ENCODE results near the gene GPER1.
"Not testable (repeated sequence)": the region's sequence is repeated elsewhere in the genome, so short reads cannot be mapped to it uniquely, and the experiment has no call there.

GPER1 gene

DNA sequence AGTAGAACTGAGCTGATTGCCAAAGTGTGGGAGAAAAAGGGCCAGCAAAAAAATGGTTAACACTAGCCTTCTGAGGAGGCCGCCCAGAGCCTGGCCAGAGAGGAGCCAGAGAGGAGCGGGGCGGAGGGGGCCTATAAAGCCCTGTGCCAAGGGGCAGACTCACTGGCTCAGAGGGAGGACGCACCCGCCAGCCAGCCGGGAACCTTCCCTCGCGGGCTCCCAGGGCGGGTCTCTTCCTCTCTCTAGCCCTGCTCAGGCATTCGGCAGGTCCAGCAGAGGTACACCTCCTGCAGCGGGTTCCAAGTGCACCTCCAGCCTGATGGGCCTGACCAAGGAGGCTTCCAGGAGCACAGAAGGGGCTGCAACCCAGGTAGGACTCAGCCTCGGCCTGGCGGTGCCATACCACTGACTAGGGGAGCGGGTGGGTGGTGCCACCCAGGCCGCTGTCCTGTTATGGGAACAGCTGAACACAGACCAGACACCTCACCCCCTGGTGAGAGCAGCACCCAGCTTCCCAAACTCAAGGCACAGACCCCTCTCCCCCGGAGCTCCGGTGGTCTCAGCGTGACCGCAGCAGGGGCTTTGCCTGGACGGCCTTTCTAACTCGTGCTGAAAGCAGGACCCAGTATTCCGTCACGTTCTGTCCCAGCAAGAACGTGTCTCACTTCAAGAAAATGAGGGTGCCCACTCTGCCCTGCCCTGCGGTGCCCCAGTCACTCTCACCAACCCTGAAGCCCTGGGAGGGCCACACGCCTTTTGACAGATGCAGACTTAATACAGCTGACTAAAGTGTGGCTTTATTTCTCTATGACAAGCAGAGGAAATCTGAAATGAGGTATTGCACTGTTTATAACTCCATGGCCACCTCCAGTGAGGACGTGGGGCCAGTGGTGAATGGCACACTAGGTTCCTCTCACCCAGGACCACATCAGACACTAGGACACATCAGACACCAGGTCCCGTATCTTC lies at the start of gene GPER1:
GPER1 (plus strand) TSS at position 162 of the 969 bp plus-strand sequence. CDS start 3,616 bp downstream, outside the sequence.
- Histone ChIP-seq H3K27me3 (ENCODE audit: control insufficient read depth in 2 of 2, insufficient read depth in 2 of 2, low read length in 2 of 2) (no peaks in the 10 kb centered on the region), H3K4me1 (ENCODE audit: control insufficient read depth in 2 of 2, insufficient read depth in 2 of 2, low read length in 2 of 2) (peaks cover 24 to 26% of the 10 kb centered on the region in 2 donors), H3K36me3 (ENCODE audit: control insufficient read depth in 2 of 2, insufficient read depth in 2 of 2, low read length in 2 of 2) (peaks cover 5 to 10% of the 10 kb centered on the region in 2 donors), H3K27ac (ENCODE audit: low read depth in 2 of 2, low read length in 2 of 2) (peak within 1 kb of the TSS in 1 of 2 donors; percentile 41), H3K9ac (ENCODE audit: low read depth in 1 of 2, low read length in 2 of 2) (peak within 1 kb of the TSS; percentile 0 to 62), H3K4me3 (ENCODE audit: low read length in 2 of 2) (peak within 1 kb of the TSS; percentile 56 to 75), H3K9me3 (ENCODE audit: control insufficient read depth in 2 of 2, low read length in 2 of 2) (no peaks in the 10 kb centered on the region)

DNA sequence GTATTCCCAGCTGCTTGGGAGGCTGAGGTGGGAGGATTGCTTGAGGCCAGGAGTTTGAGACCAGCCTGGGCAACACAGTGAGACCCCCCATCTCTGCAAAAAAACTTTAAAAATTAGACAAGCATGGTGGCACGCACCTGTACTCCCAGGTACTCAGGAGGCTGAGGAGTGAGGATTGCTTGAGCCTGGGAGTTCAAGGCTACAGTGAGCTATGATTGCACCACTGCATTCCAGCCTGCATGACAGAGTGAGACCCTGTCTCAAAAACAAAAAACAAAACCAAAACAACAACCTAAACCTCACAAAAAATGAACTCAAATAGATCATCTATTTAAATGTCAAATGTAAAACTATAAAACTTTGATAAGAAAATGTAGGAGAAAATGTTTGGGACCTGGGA lies 47.7 kb upstream of the GPER1 start:
- H3K36me3 ChIP-seq (ENCODE audit: control insufficient read depth in 2 of 2, insufficient read depth in 2 of 2, low read length in 2 of 2); H3K27me3 ChIP-seq (ENCODE audit: control insufficient read depth in 2 of 2, insufficient read depth in 2 of 2, low read length in 2 of 2); H3K9me3 ChIP-seq (ENCODE audit: control insufficient read depth in 2 of 2, low read length in 2 of 2); H3K4me3 ChIP-seq (ENCODE audit: low read length in 2 of 2); H3K27ac ChIP-seq (ENCODE audit: low read depth in 2 of 2, low read length in 2 of 2); H3K9ac ChIP-seq (ENCODE audit: low read depth in 1 of 2, low read length in 2 of 2): not testable (repeated sequence)
- peaks cover 18% of the 10 kb centered on the region in 2 donors for H3K4me1 ChIP-seq (ENCODE audit: control insufficient read depth in 2 of 2, insufficient read depth in 2 of 2, low read length in 2 of 2)

GRCh38 chr7:1040790-1041189 lies 47.1 kb upstream of the GPER1 start:
- H3K36me3 ChIP-seq (ENCODE audit: control insufficient read depth in 2 of 2, insufficient read depth in 2 of 2, low read length in 2 of 2): no peaks in the 10 kb centered on the region
- peaks cover 23 to 24% of the 10 kb centered on the region in 2 donors for H3K4me1 ChIP-seq (ENCODE audit: control insufficient read depth in 2 of 2, insufficient read depth in 2 of 2, low read length in 2 of 2)
- no peak overlapping the region for H3K9ac ChIP-seq (ENCODE audit: low read depth in 1 of 2, low read length in 2 of 2)
- H3K27ac ChIP-seq (ENCODE audit: low read depth in 2 of 2, low read length in 2 of 2): peak overlapping the region in 1 of 2 donors; percentile 23
- H3K27me3 ChIP-seq (ENCODE audit: control insufficient read depth in 2 of 2, insufficient read depth in 2 of 2, low read length in 2 of 2): no peaks in the 10 kb centered on the region
- H3K4me3 ChIP-seq (ENCODE audit: low read length in 2 of 2): no peak overlapping the region
- H3K9me3 ChIP-seq (ENCODE audit: control insufficient read depth in 2 of 2, low read length in 2 of 2): no peaks in the 10 kb centered on the region

- H3K4me3 ChIP-seq (ENCODE audit: low read length in 2 of 2): no peak overlapping the region
- no peaks in the 10 kb centered on the region for H3K9me3 ChIP-seq (ENCODE audit: control insufficient read depth in 2 of 2, low read length in 2 of 2)
- H3K27me3 ChIP-seq (ENCODE audit: control insufficient read depth in 2 of 2, insufficient read depth in 2 of 2, low read length in 2 of 2): no peaks in the 10 kb centered on the region
- peaks cover 34% of the 10 kb centered on the region in 2 donors for H3K4me1 ChIP-seq (ENCODE audit: control insufficient read depth in 2 of 2, insufficient read depth in 2 of 2, low read length in 2 of 2)
- no peak overlapping the region for H3K27ac ChIP-seq (ENCODE audit: low read depth in 2 of 2, low read length in 2 of 2)
- no peaks in the 10 kb centered on the region for H3K36me3 ChIP-seq (ENCODE audit: control insufficient read depth in 2 of 2, insufficient read depth in 2 of 2, low read length in 2 of 2)
- no peak overlapping the region for H3K9ac ChIP-seq (ENCODE audit: low read depth in 1 of 2, low read length in 2 of 2)
These were observed 46.1 kb upstream of the GPER1 start for GRCh38 chr7:1041551-1042491.

GRCh38 chr7:1042492-1042833 lies 45.5 kb upstream of the GPER1 start:
- Histone ChIP-seq H3K9ac (ENCODE audit: low read depth in 1 of 2, low read length in 2 of 2) (no peak overlapping the region), H3K27ac (ENCODE audit: low read depth in 2 of 2, low read length in 2 of 2) (no peak overlapping the region), H3K4me3 (ENCODE audit: low read length in 2 of 2) (no peak overlapping the region), H3K9me3 (ENCODE audit: control insufficient read depth in 2 of 2, low read length in 2 of 2) (no peaks in the 10 kb centered on the region), H3K27me3 (ENCODE audit: control insufficient read depth in 2 of 2, insufficient read depth in 2 of 2, low read length in 2 of 2) (no peaks in the 10 kb centered on the region), H3K4me1 (ENCODE audit: control insufficient read depth in 2 of 2, insufficient read depth in 2 of 2, low read length in 2 of 2) (peaks cover 40 to 41% of the 10 kb centered on the region in 2 donors), H3K36me3 (ENCODE audit: control insufficient read depth in 2 of 2, insufficient read depth in 2 of 2, low read length in 2 of 2) (no peaks in the 10 kb centered on the region)

- peaks cover 42% of the 10 kb centered on the region in 2 donors for H3K4me1 ChIP-seq (ENCODE audit: control insufficient read depth in 2 of 2, insufficient read depth in 2 of 2, low read length in 2 of 2)
- H3K36me3 ChIP-seq (ENCODE audit: control insufficient read depth in 2 of 2, insufficient read depth in 2 of 2, low read length in 2 of 2): no peaks in the 10 kb centered on the region
- H3K9me3 ChIP-seq (ENCODE audit: control insufficient read depth in 2 of 2, low read length in 2 of 2): no peaks in the 10 kb centered on the region
- H3K27ac ChIP-seq (ENCODE audit: low read depth in 2 of 2, low read length in 2 of 2): peak overlapping the region; percentile 89 to 93
- no peaks in the 10 kb centered on the region for H3K27me3 ChIP-seq (ENCODE audit: control insufficient read depth in 2 of 2, insufficient read depth in 2 of 2, low read length in 2 of 2)
- peak overlapping the region; percentile 73 to 80 for H3K9ac ChIP-seq (ENCODE audit: low read depth in 1 of 2, low read length in 2 of 2)
- H3K4me3 ChIP-seq (ENCODE audit: low read length in 2 of 2): peak overlapping the region; percentile 73 to 74
These were observed 44.2 kb upstream of the GPER1 start for GRCh38 chr7:1043552-1044188.

DNA sequence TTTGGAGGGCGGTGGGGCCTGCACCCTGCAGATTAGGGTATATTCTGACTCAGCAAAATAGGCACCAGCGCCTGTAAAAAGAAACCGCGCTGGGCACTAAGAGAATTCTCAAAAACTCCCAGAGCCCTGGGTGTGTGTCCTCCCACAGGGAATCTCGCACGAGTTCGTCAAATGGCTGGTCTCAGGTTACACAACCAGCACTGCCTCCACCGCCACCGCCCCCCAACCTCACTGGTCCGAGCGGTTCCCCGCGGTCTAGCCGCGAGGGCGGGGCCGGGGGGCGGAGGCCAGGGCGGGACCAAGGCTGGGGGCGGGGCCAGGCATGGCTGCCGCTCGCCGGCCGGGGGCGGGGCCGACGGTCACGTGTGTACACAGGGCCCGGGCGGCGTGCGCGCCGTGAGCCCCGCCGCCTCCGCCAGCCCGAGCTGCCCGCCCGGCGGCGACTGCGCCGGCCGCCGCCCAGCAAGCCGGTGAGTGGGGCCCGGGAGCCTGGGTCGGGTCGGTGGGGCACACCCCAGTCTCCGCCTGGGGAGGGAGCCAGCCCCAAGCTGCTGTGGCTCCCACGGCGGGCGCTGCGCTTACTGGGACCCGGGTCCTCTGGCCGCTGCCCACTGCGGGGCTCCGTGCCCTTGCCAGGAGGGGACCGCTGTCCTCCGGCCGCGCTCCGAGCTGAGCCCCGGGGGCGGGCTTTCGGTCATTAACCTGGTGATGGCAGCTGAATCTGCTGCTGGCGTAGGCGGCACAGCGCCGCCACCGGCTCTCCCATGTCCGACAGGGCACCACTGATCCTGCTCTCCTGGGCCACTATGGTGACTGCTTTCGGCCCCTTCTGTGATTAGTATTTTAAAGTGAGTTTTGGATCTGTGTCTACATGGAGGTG lies 43.5 kb upstream of the GPER1 start, which contains the start of gene GPR146:
GPR146 (plus strand) TSS at position 358 of the 880 bp plus-strand sequence. CDS start 12,970 bp downstream, outside the sequence.
- Histone ChIP-seq H3K4me3 (ENCODE audit: low read length in 2 of 2) (peak within 1 kb of the TSS; percentile 73 to 74), H3K9me3 (ENCODE audit: control insufficient read depth in 2 of 2, low read length in 2 of 2) (no peaks in the 10 kb centered on the region), H3K27ac (ENCODE audit: low read depth in 2 of 2, low read length in 2 of 2) (peak within 1 kb of the TSS; percentile 89 to 93), H3K4me1 (ENCODE audit: control insufficient read depth in 2 of 2, insufficient read depth in 2 of 2, low read length in 2 of 2) (peaks cover 42% of the 10 kb centered on the region in 2 donors), H3K27me3 (ENCODE audit: control insufficient read depth in 2 of 2, insufficient read depth in 2 of 2, low read length in 2 of 2) (no peaks in the 10 kb centered on the region), H3K9ac (ENCODE audit: low read depth in 1 of 2, low read length in 2 of 2) (peak within 1 kb of the TSS; percentile 80 to 84), H3K36me3 (ENCODE audit: control insufficient read depth in 2 of 2, insufficient read depth in 2 of 2, low read length in 2 of 2) (no peaks in the 10 kb centered on the region)

- peak overlapping the region; percentile 63 to 84 for H3K9ac ChIP-seq (ENCODE audit: low read depth in 1 of 2, low read length in 2 of 2)
- H3K9me3 ChIP-seq (ENCODE audit: control insufficient read depth in 2 of 2, low read length in 2 of 2): no peaks in the 10 kb centered on the region
- H3K27ac ChIP-seq (ENCODE audit: low read depth in 2 of 2, low read length in 2 of 2): peak overlapping the region in 1 of 2 donors; percentile 82
- no peaks in the 10 kb centered on the region for H3K36me3 ChIP-seq (ENCODE audit: control insufficient read depth in 2 of 2, insufficient read depth in 2 of 2, low read length in 2 of 2)
- peaks cover 42% of the 10 kb centered on the region in 2 donors for H3K4me1 ChIP-seq (ENCODE audit: control insufficient read depth in 2 of 2, insufficient read depth in 2 of 2, low read length in 2 of 2)
- peak overlapping the region; percentile 68 to 74 for H3K4me3 ChIP-seq (ENCODE audit: low read length in 2 of 2)
- no peaks in the 10 kb centered on the region for H3K27me3 ChIP-seq (ENCODE audit: control insufficient read depth in 2 of 2, insufficient read depth in 2 of 2, low read length in 2 of 2)
These were observed 42.5 kb upstream of the GPER1 start for GRCh38 chr7:1045069-1046063.

Measured in mucosa of rectum (tissue), 2 donors.